Measurements from ENCODE around the gene OPCML.

OPCML gene

DNA sequence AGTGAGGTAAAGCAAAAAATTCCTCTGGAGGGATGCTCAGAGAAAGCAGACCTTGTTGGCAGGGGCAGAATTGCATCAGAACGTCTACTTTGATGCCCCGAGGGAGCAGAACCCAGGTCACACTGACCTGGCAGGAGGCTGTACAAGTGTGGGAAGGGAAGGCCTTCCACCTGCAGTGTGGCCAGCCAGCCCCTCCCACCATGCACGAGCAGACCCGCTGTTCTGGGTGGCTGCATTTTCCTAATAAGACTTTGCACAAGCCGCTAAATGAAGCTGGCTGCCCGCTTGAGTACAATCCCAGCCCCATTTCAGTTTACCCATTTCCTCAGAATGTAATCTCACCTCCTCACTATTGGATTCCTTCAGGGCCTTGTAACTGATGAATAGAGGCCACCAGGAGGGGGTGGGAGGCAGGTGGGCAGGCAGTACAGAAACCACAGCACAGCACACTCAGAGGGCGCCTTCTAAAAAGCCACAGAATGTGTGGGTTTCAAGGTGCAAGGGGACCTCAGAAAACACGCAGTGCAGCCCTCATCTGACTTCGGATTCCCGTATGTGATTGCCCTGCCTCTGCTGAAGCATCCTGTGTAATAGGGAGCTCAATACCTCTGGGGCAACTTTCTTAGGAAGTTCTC, 316.6 kb downstream of the OPCML start:
- Histone ChIP-seq H3K9me3 (ENCODE audit: control insufficient read depth, insufficient read depth, low read length) (no peaks in the 10 kb centered on the region), H3K36me3 (ENCODE audit: control insufficient read depth, insufficient read depth, low read length) (no peaks in the 10 kb centered on the region), H3K27me3 (ENCODE audit: control insufficient read depth, insufficient read depth, low read length) (no peaks in the 10 kb centered on the region), H3K9ac (ENCODE audit: low read depth, low read length) (no peak overlapping the region), H3K4me3 (ENCODE audit: low read depth, low read length) (no peak overlapping the region), H3K4me1 (ENCODE audit: control insufficient read depth, insufficient read depth, low read length) (no peaks in the 10 kb centered on the region)

DNA sequence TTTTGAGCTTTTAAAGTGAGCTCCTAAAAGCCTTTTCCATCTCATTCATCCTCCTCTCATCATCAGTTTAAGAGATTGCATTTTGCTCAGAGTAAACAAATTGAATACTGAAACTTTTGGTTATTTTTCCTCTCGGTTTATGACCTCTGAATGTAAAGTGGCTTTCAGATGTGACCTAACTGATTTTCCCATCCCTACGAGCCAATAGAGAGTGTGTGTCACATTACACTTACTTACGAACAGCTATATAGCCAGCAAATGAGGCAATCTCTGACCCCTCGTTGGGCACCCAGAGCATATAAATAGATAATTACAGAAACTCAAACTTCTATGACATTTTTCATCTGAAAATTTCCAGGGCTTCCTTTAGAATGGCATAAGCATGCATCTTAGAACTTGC, 317.7 kb downstream of the OPCML start:
- H3K27me3 ChIP-seq (ENCODE audit: control insufficient read depth, insufficient read depth, low read length) = no peaks in the 10 kb centered on the region

DNA sequence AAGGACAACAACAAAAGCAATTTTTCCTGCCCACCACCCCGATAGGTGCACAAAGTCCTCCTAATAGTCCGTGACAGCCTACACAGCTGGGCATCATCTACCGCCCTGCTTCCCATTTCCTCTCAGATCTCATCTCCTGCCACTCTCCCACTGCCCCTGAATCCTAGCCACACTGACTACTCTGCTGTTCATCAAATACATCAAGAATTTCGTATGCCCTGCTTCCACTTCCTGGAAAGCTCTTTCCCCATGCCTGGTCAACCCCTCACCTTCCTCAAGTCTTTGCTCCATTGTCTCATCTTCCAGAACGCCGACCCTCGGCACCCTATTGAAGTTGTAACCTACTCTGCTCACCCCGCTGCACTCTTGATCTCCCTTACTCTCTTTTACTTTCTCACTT, 320.1 kb downstream of the OPCML start:
- no peaks in the 10 kb centered on the region for H3K36me3 ChIP-seq (ENCODE audit: control insufficient read depth, insufficient read depth, low read length)
- H3K9me3 ChIP-seq (ENCODE audit: control insufficient read depth, insufficient read depth, low read length) = no peaks in the 10 kb centered on the region
- H3K27me3 ChIP-seq (ENCODE audit: control insufficient read depth, insufficient read depth, low read length) = no peaks in the 10 kb centered on the region
- no peaks in the 10 kb centered on the region for H3K4me1 ChIP-seq (ENCODE audit: control insufficient read depth, insufficient read depth, low read length)
- no peak overlapping the region for H3K9ac ChIP-seq (ENCODE audit: low read depth, low read length)
- H3K4me3 ChIP-seq (ENCODE audit: low read depth, low read length) = no peak overlapping the region

More for the DNA sequence above, 317.7 kb downstream of the OPCML start:
- Histone ChIP-seq H3K9me3 (ENCODE audit: control insufficient read depth, insufficient read depth, low read length) (no peaks in the 10 kb centered on the region), H3K4me1 (ENCODE audit: control insufficient read depth, insufficient read depth, low read length) (no peaks in the 10 kb centered on the region), H3K36me3 (ENCODE audit: control insufficient read depth, insufficient read depth, low read length) (no peaks in the 10 kb centered on the region), H3K4me3 (ENCODE audit: low read depth, low read length) (no peak overlapping the region), H3K9ac (ENCODE audit: low read depth, low read length) (no peak overlapping the region)

DNA sequence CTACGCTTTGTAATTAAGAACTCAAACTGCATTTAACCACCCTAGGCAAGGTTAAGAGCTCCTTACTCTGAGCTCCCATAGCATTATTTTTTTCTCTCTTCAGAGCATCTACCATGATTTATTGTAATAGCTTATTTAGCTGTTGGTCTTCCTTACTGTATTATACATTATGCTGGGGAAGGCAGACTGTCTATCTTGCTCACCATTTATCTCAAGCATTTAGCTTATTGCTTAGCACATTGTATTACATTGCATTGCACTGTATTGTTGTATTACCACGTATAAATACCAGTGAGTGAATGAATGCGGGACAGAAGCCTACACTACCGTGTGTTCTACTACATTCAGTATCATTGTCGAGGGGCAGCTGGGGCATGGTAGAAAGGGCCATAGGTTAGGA, 324.3 kb downstream of the OPCML start:
- no peak overlapping the region for H3K4me3 ChIP-seq (ENCODE audit: low read depth, low read length)
- no peak overlapping the region for H3K9ac ChIP-seq (ENCODE audit: low read depth, low read length)
- H3K9me3 ChIP-seq (ENCODE audit: control insufficient read depth, insufficient read depth, low read length) = no peaks in the 10 kb centered on the region
- no peaks in the 10 kb centered on the region for H3K4me1 ChIP-seq (ENCODE audit: control insufficient read depth, insufficient read depth, low read length)
- H3K36me3 ChIP-seq (ENCODE audit: control insufficient read depth, insufficient read depth, low read length) = no peaks in the 10 kb centered on the region
- no peaks in the 10 kb centered on the region for H3K27me3 ChIP-seq (ENCODE audit: control insufficient read depth, insufficient read depth, low read length)

DNA sequence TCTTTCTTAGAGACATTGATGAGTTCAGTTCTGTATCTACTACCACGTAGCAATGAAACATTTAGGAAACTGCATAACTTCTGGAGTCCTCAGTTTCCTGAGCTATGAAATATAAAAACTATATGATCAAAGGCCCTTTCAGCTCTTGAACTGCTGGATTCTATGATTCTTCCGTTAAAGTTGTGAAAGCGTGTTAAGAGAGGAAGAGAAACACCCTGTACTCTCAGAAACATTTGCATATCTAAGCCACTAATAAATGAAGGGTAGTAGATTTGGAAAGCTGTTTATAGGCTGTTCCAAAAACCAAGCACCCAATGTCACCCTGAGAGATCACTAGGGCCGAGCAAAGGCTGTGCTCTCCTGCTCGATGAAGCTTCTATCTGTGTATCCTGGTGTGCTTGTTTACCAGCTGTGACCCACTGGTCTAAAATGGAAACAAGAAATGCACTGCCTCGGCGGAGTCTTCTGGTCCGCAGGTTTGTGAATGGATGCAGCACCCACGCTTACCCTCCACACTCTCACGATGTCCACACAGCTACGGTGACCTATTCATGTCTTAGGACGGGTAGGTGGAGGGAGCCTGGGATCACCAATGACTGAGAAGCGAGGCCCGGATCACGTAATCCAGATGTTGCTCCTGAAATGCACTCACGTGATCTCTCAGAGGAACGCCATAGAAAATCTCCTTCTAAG, 325.8 kb downstream of the OPCML start:
- Histone ChIP-seq H3K36me3 (ENCODE audit: control insufficient read depth, insufficient read depth, low read length) (no peaks in the 10 kb centered on the region), H3K9ac (ENCODE audit: low read depth, low read length) (no peak overlapping the region), H3K27me3 (ENCODE audit: control insufficient read depth, insufficient read depth, low read length) (no peaks in the 10 kb centered on the region), H3K9me3 (ENCODE audit: control insufficient read depth, insufficient read depth, low read length) (no peaks in the 10 kb centered on the region), H3K4me1 (ENCODE audit: control insufficient read depth, insufficient read depth, low read length) (no peaks in the 10 kb centered on the region), H3K4me3 (ENCODE audit: low read depth, low read length) (no peak overlapping the region)

DNA sequence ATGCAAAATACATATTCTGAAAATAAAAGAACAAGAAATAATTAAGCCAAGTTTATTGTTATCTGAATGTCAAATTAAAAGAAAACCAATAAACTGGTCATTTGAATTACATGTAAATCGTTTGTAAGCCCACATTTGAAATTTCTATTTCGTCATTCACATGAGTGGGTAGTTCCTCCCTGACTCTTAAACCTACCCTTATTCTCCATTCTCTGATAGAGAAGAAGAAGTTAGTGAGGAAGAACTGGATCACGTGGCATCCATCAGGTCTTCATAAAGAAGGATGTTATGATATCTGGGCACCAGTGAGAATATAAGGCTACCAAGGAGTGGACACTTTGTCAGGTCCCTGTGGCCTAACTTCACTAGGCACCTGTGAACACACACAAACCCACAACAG, 328.1 kb downstream of the OPCML start:
- H3K27me3 ChIP-seq (ENCODE audit: control insufficient read depth, insufficient read depth, low read length) = no peaks in the 10 kb centered on the region
- H3K4me3 ChIP-seq (ENCODE audit: low read depth, low read length) = no peak overlapping the region

DNA sequence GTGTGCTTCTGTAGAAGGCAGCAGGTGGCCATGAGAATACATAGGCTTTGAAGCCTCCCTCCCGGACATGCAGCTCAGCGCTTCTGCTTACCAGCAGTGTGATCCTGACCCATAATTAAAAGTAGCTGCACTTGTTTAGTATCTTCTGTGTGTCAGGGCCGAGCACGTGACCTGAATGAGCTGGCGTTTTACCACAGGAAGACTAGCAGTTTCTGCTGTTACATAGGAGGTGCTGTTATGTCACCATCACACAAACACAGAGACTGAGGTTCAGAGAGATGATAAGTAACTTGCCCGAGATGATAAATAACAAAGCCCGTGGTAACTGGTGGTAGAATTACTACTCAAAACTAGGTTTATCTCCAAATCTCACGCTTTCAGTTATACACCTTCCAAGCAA, 329.5 kb downstream of the OPCML start:
- no peaks in the 10 kb centered on the region for H3K4me1 ChIP-seq (ENCODE audit: control insufficient read depth, insufficient read depth, low read length)
- no peak overlapping the region for H3K4me3 ChIP-seq (ENCODE audit: low read depth, low read length)
- H3K36me3 ChIP-seq (ENCODE audit: control insufficient read depth, insufficient read depth, low read length) = no peaks in the 10 kb centered on the region
- no peaks in the 10 kb centered on the region for H3K9me3 ChIP-seq (ENCODE audit: control insufficient read depth, insufficient read depth, low read length)
- H3K27me3 ChIP-seq (ENCODE audit: control insufficient read depth, insufficient read depth, low read length) = no peaks in the 10 kb centered on the region
- H3K9ac ChIP-seq (ENCODE audit: low read depth, low read length) = no peak overlapping the region

More for the DNA sequence above, 328.1 kb downstream of the OPCML start:
- Histone ChIP-seq H3K4me1 (ENCODE audit: control insufficient read depth, insufficient read depth, low read length) (no peaks in the 10 kb centered on the region), H3K9me3 (ENCODE audit: control insufficient read depth, insufficient read depth, low read length) (no peaks in the 10 kb centered on the region), H3K36me3 (ENCODE audit: control insufficient read depth, insufficient read depth, low read length) (no peaks in the 10 kb centered on the region), H3K9ac (ENCODE audit: low read depth, low read length) (no peak overlapping the region)

DNA sequence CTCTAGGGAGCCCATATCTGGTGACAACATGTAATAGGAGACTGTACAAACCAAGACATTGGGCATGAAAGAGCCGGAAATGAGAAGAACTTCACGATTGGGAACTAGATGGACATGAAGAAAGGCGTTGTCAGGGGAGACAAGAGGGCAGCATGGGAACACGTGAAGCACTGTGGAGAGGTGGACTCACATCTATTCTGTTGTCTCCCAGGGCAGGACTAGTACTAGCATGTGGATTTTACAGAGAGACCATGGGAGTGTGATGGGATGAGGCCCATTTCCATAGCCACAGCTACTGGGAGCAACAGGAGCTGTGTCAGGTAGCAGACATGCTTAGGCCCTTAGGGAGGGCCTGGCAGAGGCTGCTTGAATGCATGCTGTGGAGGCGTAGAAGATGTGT, 333.9 kb downstream of the OPCML start:
- Histone ChIP-seq H3K9ac (ENCODE audit: low read depth, low read length) (no peak overlapping the region), H3K4me3 (ENCODE audit: low read depth, low read length) (no peak overlapping the region), H3K9me3 (ENCODE audit: control insufficient read depth, insufficient read depth, low read length) (no peaks in the 10 kb centered on the region), H3K27me3 (ENCODE audit: control insufficient read depth, insufficient read depth, low read length) (no peaks in the 10 kb centered on the region), H3K36me3 (ENCODE audit: control insufficient read depth, insufficient read depth, low read length) (no peaks in the 10 kb centered on the region), H3K4me1 (ENCODE audit: control insufficient read depth, insufficient read depth, low read length) (no peaks in the 10 kb centered on the region)

DNA sequence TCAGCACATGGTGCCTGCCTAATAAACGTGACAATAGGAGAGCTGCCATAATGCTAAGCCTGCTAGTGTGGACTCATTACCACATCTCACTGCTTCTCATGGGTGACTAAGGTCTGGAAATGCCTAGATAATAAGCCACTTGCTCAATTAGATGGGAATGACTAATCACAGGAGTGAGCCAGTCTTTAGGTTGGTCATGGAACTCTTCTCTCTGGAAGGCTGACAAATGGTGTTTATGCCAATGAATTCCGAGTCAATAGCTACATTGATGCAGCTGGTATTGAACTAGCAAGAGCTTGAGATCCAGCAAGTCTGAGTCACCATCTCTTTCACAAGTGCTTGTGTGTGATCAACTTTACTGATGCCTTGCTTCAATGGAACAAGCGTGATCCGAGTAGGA, 334.9 kb downstream of the OPCML start:
- no peaks in the 10 kb centered on the region for H3K36me3 ChIP-seq (ENCODE audit: control insufficient read depth, insufficient read depth, low read length)
- H3K9ac ChIP-seq (ENCODE audit: low read depth, low read length) = no peak overlapping the region
- H3K27me3 ChIP-seq (ENCODE audit: control insufficient read depth, insufficient read depth, low read length) = no peaks in the 10 kb centered on the region
- H3K4me1 ChIP-seq (ENCODE audit: control insufficient read depth, insufficient read depth, low read length) = no peaks in the 10 kb centered on the region
- H3K4me3 ChIP-seq (ENCODE audit: low read depth, low read length) = no peak overlapping the region
- H3K9me3 ChIP-seq (ENCODE audit: control insufficient read depth, insufficient read depth, low read length) = no peaks in the 10 kb centered on the region

DNA sequence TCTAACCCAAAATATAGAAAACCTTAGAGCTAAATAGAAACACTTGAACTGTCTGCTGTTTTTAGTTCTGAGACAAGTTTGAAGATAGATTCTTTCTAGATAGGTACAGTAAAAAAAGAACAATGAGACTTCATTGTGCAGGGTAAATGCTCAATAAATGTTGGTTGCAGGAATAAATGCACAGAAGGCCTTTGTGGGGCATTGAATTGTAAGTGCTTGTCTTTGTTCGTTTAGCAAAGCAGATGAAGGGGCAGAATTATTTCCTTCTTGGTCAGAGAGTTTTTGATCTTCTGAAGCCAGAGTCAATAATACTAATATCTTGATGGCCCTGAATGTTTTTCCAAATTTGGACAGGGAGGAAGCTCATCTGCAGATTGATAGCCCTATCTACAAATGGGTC, 340.4 kb downstream of the OPCML start:
- no peaks in the 10 kb centered on the region for H3K36me3 ChIP-seq (ENCODE audit: control insufficient read depth, insufficient read depth, low read length)
- no peaks in the 10 kb centered on the region for H3K4me1 ChIP-seq (ENCODE audit: control insufficient read depth, insufficient read depth, low read length)
- H3K9ac ChIP-seq (ENCODE audit: low read depth, low read length) = no peak overlapping the region
- no peaks in the 10 kb centered on the region for H3K9me3 ChIP-seq (ENCODE audit: control insufficient read depth, insufficient read depth, low read length)
- H3K27me3 ChIP-seq (ENCODE audit: control insufficient read depth, insufficient read depth, low read length) = no peaks in the 10 kb centered on the region
- no peak overlapping the region for H3K4me3 ChIP-seq (ENCODE audit: low read depth, low read length)

DNA sequence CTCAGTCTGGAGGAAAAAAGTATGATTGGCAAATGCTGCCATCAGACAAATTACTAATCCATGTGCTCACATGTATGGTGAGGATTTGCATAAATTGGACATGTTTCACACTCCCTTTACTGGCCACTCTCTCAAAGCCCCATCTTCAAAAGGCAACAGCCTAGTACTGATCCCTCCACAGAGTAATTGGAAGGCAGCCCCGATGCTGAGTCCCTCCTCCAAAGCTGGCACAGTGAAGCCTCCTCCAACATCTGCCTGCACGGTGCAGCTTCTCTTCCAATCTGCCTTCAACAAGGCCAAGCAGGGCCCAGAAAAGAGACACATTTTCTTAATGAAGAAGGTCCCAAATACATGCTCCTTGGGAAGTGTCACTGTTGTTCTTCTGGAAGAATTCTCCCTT, 350.6 kb downstream of the OPCML start:
- Histone ChIP-seq H3K9me3 (ENCODE audit: control insufficient read depth, insufficient read depth, low read length) (no peaks in the 10 kb centered on the region), H3K4me1 (ENCODE audit: control insufficient read depth, insufficient read depth, low read length) (no peaks in the 10 kb centered on the region), H3K4me3 (ENCODE audit: low read depth, low read length) (no peak overlapping the region), H3K9ac (ENCODE audit: low read depth, low read length) (no peak overlapping the region), H3K36me3 (ENCODE audit: control insufficient read depth, insufficient read depth, low read length) (no peaks in the 10 kb centered on the region), H3K27me3 (ENCODE audit: control insufficient read depth, insufficient read depth, low read length) (no peaks in the 10 kb centered on the region)

DNA sequence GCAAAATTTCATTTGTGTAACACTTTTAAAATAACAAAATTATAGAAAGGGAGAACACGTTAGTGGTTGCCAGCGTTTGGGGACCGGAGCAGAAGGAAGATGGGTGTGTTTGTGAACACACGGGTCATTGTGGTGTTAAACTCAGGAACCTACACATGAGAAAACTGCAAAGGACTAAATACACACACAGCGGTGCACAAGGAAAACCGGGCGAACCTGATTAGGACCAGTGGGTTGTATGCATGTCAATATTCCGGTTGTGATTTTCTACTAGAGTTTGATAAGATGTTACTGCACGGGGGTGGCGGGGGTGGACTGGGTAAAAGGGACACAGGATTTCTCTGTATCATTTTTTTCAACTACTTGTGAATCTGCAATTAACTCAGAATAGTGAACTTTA, 351.2 kb downstream of the OPCML start:
- no peaks in the 10 kb centered on the region for H3K4me1 ChIP-seq (ENCODE audit: control insufficient read depth, insufficient read depth, low read length)
- no peaks in the 10 kb centered on the region for H3K9me3 ChIP-seq (ENCODE audit: control insufficient read depth, insufficient read depth, low read length)
- H3K9ac ChIP-seq (ENCODE audit: low read depth, low read length) = no peak overlapping the region
- no peaks in the 10 kb centered on the region for H3K36me3 ChIP-seq (ENCODE audit: control insufficient read depth, insufficient read depth, low read length)
- H3K27me3 ChIP-seq (ENCODE audit: control insufficient read depth, insufficient read depth, low read length) = no peaks in the 10 kb centered on the region
- no peak overlapping the region for H3K4me3 ChIP-seq (ENCODE audit: low read depth, low read length)
